Limb (tissue), 2 donors: ENCODE measurements around the gene MRPL16.
"Not testable (repeated sequence)": the region's sequence is repeated elsewhere in the genome, so short reads cannot be mapped to it uniquely, and the experiment has no call there.

Experiments
- DNase-seq, 2 donors: peaks; one replicate each; pipeline ENCODE4 v3.0.0-alpha.2; 2016; ENCODE audit errors: extremely low spot score in 2 of 2

MRPL16 gene

DNA sequence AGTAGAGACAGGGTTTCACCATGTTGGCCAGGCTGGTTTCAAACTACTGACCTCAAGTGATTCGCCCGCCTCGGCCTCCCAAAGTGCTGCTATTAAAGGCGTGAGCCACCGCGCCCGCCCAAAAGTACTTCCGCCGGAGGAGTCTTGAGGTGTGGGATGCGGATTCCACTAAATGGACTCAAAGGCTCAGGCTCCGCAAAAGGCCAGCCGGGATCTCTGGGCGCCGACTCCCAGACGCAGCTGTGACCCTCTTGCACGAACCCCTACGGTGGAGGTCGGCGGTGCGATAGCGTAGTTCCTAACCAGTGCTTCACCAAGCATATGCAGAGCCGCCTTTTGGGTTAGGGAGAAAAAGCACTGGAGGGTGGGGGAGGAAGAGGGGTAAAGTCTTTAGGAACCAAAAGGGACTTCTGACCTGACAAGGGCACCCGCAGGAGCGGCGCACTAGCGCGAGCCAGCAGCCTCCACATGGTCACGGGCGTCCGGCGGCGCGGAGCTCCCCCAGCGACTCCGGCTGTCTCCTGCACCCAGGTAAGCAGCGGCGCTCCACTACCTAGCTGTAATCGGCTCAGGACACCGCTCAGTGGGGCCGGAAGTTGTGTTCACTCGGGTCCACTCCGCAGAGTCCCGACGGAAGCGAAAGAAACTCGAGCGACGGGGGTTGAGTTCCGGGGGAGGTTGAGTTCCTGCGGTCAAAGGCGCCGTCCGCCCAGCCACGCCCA lies at the start of gene MRPL16:
TSS of gene MRPL16 (minus strand) at position 590 of the 722 bp plus-strand sequence. CDS start at position 470, 120 bp downstream.
- DNase-seq, result peak; percentile 3 to 92

DNA sequence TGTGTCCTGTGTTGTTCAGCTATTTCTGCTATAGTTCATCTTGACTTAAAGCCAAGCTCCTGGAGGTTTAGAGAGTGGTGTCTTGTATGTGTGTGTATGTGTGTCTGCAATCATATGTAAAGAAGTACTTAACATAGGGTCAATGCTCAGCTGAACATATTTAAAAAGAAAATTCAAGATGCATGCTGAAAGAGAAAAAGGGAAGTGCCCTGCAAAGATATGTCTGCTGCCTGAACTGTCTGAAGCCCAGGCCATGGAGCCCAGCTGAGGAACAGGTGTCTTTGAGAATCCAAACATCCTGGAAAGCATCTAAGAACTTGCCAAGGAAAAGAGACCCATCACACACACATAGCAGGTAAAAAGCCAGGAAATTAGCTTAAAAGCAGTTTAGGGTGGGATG lies 49.1 kb upstream of the MRPL16 start:
- DNase-seq, result no peak

DNA sequence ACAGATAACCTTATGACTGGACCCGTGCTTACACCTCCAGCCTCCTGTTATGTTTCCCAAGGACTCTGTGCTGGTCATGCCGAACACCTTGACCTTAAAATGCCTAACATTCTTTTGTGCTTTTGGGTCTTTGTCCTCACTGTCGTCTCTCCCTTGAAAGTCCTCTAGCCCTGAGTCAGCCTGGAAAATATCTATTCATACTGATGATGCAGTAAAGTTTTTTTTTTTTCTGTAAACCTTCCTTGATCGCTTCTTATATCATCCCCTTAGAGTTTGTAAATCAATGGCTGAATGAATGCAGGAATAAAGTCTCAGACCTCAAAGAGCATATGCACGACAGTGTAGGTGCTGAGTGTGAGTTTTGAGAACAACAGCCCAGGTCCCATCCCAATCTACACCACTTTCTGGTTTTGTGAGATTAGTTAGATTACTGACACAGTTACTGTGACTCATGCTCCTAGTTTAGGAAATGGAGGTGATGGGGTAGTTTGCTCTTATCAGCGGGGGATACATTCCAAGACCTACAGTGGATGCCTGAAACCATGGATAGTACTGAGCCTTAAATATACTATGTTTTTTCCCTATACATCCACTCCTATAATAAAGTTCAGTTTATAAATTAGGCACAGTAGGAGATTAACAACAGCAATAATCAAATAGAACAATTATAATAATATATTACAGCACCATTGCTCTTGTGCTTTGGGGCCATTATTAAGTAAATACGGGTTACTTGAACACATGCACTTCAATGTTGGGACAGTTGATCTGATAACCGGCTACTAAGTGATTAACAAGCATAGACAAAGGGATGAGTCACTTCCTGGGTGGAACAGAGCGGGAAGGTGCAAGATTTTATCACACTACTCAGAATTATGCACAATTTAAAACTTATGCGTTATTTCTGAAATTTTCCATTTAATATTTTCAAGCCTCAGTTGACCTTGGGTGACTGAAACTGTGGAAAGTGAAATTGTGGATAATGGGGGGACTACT lies 47.2 kb upstream of the MRPL16 start:
- no peak for DNase-seq

- DNase-seq, result no peak
Measured at GRCh38 chr11:59854871-59855270, 44.3 kb upstream of the MRPL16 start.

- not testable (repeated sequence) for DNase-seq
Measured at GRCh38 chr11:59851416-59851815, 40.8 kb upstream of the MRPL16 start.

- DNase-seq, result not testable (repeated sequence)
Measured at GRCh38 chr11:59849551-59849950, 39.0 kb upstream of the MRPL16 start.

DNA sequence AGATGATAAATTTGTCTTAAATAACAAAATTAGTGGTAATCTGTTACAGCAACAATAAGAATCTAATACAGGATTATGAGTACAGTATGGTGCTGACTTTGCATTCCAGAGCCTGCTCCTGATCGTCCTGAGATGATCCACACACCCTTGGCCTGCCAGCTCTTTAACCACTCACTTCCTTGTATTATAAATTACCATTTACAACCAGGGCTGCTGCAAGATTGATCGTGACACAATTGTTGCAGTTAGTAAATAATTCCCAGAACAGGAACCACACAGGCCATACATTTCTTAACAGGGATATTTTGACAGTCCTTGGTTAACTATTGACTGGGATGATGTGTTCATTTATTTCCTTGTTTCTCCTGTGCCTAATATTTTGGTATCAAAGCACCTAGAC lies 38.6 kb upstream of the MRPL16 start:
- DNase-seq, result no peak

- not testable (repeated sequence) for DNase-seq
Measured at GRCh38 chr11:59848439-59848838, 37.9 kb upstream of the MRPL16 start.

GRCh38 chr11:59847626-59848025 lies 37.0 kb upstream of the MRPL16 start:
- DNase-seq, result no peak

- no peak for DNase-seq
Measured at GRCh38 chr11:59846556-59846955, 36.0 kb upstream of the MRPL16 start.

DNA sequence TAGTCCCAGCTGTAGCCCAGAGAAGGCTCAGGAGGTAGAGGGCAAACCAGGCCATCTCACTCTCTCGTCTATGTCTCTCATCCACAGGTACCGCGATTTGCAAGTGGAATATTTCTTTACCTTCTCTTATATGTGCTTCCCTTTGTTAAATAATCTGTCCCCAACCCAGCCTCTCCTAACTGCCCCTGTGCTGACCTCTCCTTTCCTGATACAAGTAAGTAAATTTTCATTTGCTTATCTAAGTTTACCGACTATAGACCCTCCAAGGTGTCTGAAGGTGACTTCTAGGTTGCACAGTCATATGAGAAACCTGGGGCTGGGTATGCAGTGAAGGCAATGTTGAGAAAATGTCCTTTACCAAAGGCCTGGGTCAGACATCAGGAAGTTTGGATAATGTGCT lies 34.8 kb upstream of the MRPL16 start, which contains the start of gene CBLIF:
TSS of gene CBLIF (minus strand) at position 101 of the 400 bp plus-strand sequence. CDS start at position 55, 46 bp downstream.
- no peak for DNase-seq

- DNase-seq, result no peak
Measured at GRCh38 chr11:59842316-59842715, 31.7 kb upstream of the MRPL16 start.

DNA sequence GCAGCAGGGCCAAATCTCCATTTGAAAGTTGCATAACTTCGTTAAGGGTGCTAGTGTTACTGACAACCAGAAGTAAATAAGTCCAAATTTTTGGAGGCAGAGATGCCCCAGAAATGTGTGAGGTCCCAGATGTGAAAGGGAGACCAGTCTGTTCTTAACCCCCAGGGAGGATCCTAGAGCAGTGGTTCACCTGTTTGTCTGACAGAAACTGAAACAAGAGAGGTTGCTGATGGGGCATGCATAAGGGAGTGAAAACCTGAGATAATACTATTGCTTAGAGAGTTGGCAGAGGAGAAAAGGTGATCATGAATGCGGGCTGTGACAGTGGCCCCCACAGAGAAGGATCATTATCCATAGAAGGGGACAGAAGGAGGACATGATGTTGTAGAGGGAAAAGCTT lies 30.9 kb upstream of the MRPL16 start:
- no peak for DNase-seq

DNA sequence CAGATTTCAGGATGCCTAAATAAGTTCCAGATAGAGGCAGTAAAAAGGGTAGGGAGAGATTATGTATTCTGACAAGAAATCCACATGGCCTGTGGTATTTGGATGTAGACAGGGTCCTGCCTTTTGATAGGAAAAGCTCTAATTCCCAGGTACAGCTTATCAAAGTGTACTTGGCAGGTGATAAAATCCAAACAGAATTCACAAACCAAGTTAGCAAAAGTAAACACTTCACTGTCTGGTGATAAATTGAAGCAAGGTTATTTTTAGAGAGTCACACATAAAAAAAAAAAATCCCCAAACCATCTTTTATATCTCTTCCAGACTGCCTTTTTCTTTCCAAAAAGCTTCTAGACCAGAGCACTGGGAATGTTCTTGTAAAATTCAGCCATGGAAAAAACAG lies 29.0 kb upstream of the MRPL16 start:
- no peak for DNase-seq

- no peak for DNase-seq
Measured at GRCh38 chr11:59833602-59834001, 23.0 kb upstream of the MRPL16 start.

GRCh38 chr11:59829358-59829757 lies 18.8 kb upstream of the MRPL16 start:
- DNase-seq, result no peak

GRCh38 chr11:59822989-59823566 lies 12.5 kb upstream of the MRPL16 start:
- DNase-seq, result peak in 1 of 2 donors; percentile 30

DNA sequence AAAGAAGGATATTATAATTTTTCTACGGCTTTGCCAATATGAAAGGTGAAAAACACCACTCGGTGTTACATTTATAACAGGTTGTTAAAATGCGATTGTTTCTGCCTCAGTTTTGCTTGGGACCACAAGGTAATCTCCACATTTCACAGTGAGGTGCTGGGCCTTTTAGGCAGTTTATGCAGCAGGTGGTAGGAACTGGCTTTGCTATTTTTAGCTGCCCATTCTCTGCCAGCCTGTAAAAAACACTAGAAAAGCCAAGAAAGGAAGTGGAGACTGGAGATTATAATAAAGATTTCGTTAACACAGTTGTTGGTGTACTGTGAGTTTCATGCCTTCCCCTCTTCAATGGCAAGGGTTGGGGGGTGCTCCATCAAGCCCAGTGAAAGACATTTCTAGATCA lies 8.0 kb upstream of the MRPL16 start:
- no peak for DNase-seq

GRCh38 chr11:59816434-59816833 lies 5.9 kb upstream of the MRPL16 start:
- not testable (repeated sequence) for DNase-seq

DNA sequence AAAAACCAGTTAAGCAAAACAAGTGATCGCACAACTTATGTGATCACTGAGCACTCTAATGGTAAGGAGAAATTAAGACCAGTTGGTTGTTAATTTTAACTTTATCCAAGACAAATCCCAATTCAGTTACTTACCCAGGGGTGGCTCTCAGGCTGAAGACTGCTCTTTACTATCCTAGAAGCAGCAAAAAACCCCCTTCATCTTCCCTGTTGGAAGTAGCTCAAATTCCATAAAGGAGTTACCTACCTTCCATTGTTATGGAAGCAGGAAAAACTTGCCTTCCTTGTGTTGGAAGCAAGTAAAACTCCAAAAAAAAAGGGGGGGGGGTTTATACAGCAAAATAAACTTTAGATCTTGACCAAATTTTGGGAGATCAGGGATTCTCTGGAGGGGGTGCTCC lies 5.2 kb upstream of the MRPL16 start:
- no peak for DNase-seq

DNA sequence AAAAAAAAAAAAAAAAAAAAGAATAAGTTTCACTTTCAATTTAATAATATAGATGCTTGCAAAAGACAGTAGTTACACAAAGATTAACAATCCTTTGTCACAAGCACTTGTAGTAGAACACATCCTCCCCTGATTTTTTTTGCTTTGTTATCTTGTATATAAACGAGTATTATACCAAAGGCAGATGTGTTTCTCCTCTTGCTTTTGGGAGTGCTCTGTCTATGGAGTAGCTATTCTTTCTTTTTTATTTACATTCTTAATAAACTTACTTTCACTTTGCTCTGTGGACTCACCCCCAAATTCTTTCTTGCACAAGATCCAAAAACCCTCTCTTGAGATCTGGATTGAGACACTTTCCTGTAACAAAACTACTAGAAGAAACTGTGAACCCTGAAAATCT lies 3.4 kb upstream of the MRPL16 start:
- DNase-seq, result no peak

DNA sequence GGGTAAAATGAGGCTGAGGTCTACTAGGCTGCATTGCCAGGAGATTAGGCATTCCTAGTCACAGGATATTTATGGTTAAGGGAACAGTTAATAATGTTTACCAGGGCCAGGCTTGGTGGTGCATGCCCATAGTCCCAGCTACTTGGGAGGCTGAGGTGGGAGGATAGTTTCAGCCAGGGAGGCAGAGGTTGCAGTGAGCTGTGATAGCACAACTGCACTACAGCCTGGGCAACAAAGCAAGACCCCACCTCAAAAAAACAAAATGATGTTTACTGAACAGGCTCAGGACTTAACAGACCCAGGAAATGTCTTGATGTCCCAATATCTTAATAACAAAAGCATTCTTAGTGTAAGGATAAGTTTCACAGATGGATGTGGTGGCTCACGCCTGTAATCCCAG lies 2.8 kb upstream of the MRPL16 start:
- DNase-seq, result no peak
